ENCODE measurements around the gene ME1. TPM values are rescaled to one million over a fixed set of nuclear protein-coding genes. Genes with fewer than 3 reads are reported as not detected.
"Not testable (repeated sequence)": the region's sequence is repeated elsewhere in the genome, so short reads cannot be mapped to it uniquely, and the experiment has no call there.

ME1 gene
- total RNA-seq, 1 donor = 27.9 TPM

DNA sequence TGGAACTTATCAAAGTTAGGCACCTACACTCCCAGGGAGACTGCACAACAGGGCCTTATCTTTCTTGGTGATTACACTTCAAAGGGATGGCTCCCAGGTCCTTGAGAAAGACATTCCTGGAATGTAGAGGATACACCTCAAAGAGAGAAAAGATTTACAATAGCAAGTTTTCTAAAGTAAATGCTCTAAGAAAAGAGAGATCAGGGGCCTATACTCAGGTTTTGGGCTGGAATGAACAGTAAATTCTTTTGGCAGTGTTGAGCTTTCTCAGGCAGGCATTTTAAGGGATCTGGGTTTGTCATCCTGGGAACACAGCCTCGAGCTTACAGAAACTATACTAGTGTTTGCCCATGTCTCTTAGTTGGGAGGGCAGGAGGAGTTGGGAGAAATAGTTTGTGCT lies 31.7 kb upstream of the ME1 start:
- H3K4me2 ChIP-seq (ENCODE audit: insufficient read depth, low read length) = no peak overlapping the region
- H3K27ac ChIP-seq (ENCODE audit: low read depth, low read length) = no peak overlapping the region
- no peaks in the 10 kb centered on the region for H3K4me1 ChIP-seq (ENCODE audit: insufficient read depth, low read length)
- H3K27me3 ChIP-seq (ENCODE audit: insufficient read depth, low read length) = no peaks in the 10 kb centered on the region
- DNase-seq (ENCODE audit: insufficient read length, low spot score, missing footprints) = no peak
- H2AFZ ChIP-seq (ENCODE audit: low read length) = no peak overlapping the region
- no peak overlapping the region for H3K4me3 ChIP-seq (ENCODE audit: insufficient read depth, low read length)
- no peaks in the 10 kb centered on the region for H4K20me1 ChIP-seq (ENCODE audit: insufficient read depth, low read length)
- H3K36me3 ChIP-seq (ENCODE audit: insufficient read depth, low read length) = no peaks in the 10 kb centered on the region
- no peak for TF ChIP-seq CTCF (IDR thresholded peaks at IDR 0.05; ENCODE audit: extremely low read depth, low read depth, low read length)
- no peaks in the 10 kb centered on the region for H3K79me2 ChIP-seq (ENCODE audit: insufficient read depth, low read length)
- no peaks in the 10 kb centered on the region for H3K9me3 ChIP-seq (ENCODE audit: low read depth, low read length)

DNA sequence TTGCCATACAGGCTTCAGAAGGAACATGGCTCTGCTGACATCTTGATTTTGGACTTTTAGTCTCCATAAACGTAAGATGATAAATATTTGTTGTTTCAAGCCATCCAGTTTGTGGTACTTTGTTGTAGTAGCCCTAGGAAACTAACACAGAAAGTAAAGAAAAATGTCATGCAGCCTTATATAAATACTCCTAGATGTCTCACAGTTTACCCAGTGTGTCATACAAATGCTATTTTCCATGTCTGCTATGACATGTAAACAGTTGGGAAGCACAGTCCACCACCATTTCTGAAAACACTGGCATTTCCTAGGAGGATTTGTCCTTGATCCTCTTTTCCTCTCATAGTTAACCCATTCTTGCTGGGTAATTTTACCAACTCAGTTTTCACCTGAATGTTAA lies 30.6 kb upstream of the ME1 start:
- H3K27ac ChIP-seq (ENCODE audit: low read depth, low read length) = no peak overlapping the region

GRCh38 chr6:83459663-83460062 lies 28.8 kb upstream of the ME1 start:
- Histone ChIP-seq H3K27me3 (ENCODE audit: insufficient read depth, low read length) (no peaks in the 10 kb centered on the region), H3K4me2 (ENCODE audit: insufficient read depth, low read length) (no peak overlapping the region), H3K4me3 (ENCODE audit: insufficient read depth, low read length) (no peak overlapping the region), H4K20me1 (ENCODE audit: insufficient read depth, low read length) (no peaks in the 10 kb centered on the region), H3K9me3 (ENCODE audit: low read depth, low read length) (no peaks in the 10 kb centered on the region), H3K4me1 (ENCODE audit: insufficient read depth, low read length) (no peaks in the 10 kb centered on the region), H2AFZ (ENCODE audit: low read length) (no peak overlapping the region), H3K27ac (ENCODE audit: low read depth, low read length) (no peak overlapping the region), H3K36me3 (ENCODE audit: insufficient read depth, low read length) (no peaks in the 10 kb centered on the region), H3K79me2 (ENCODE audit: insufficient read depth, low read length) (no peaks in the 10 kb centered on the region)
- TF ChIP-seq CTCF (IDR thresholded peaks at IDR 0.05; ENCODE audit: extremely low read depth, low read depth, low read length) = no peak
- DNase-seq (ENCODE audit: insufficient read length, low spot score, missing footprints) = no peak

More for the DNA sequence above, 30.6 kb upstream of the ME1 start:
- Histone ChIP-seq H3K79me2 (ENCODE audit: insufficient read depth, low read length) (no peaks in the 10 kb centered on the region), H3K4me3 (ENCODE audit: insufficient read depth, low read length) (no peak overlapping the region), H3K27me3 (ENCODE audit: insufficient read depth, low read length) (no peaks in the 10 kb centered on the region), H3K4me1 (ENCODE audit: insufficient read depth, low read length) (no peaks in the 10 kb centered on the region), H2AFZ (ENCODE audit: low read length) (no peak overlapping the region), H3K9me3 (ENCODE audit: low read depth, low read length) (no peaks in the 10 kb centered on the region), H4K20me1 (ENCODE audit: insufficient read depth, low read length) (no peaks in the 10 kb centered on the region), H3K4me2 (ENCODE audit: insufficient read depth, low read length) (no peak overlapping the region), H3K36me3 (ENCODE audit: insufficient read depth, low read length) (no peaks in the 10 kb centered on the region)
- no peak for TF ChIP-seq CTCF (IDR thresholded peaks at IDR 0.05; ENCODE audit: extremely low read depth, low read depth, low read length)
- no peak for DNase-seq (ENCODE audit: insufficient read length, low spot score, missing footprints)

GRCh38 chr6:83450015-83450414 lies 19.2 kb upstream of the ME1 start:
- not testable (repeated sequence) for H3K4me3 ChIP-seq (ENCODE audit: insufficient read depth, low read length); H3K4me2 ChIP-seq (ENCODE audit: insufficient read depth, low read length); H3K9me3 ChIP-seq (ENCODE audit: low read depth, low read length); H3K4me1 ChIP-seq (ENCODE audit: insufficient read depth, low read length); H3K36me3 ChIP-seq (ENCODE audit: insufficient read depth, low read length); DNase-seq (ENCODE audit: insufficient read length, low spot score, missing footprints); H3K27me3 ChIP-seq (ENCODE audit: insufficient read depth, low read length); H3K79me2 ChIP-seq (ENCODE audit: insufficient read depth, low read length); H2AFZ ChIP-seq (ENCODE audit: low read length); H4K20me1 ChIP-seq (ENCODE audit: insufficient read depth, low read length); H3K27ac ChIP-seq (ENCODE audit: low read depth, low read length)

GRCh38 chr6:83444086-83444699 lies 13.3 kb upstream of the ME1 start:
- not testable (repeated sequence) for DNase-seq (ENCODE audit: insufficient read length, low spot score, missing footprints); H3K9me3 ChIP-seq (ENCODE audit: low read depth, low read length); H3K4me3 ChIP-seq (ENCODE audit: insufficient read depth, low read length); H4K20me1 ChIP-seq (ENCODE audit: insufficient read depth, low read length); H3K4me2 ChIP-seq (ENCODE audit: insufficient read depth, low read length); H3K27me3 ChIP-seq (ENCODE audit: insufficient read depth, low read length); H3K27ac ChIP-seq (ENCODE audit: low read depth, low read length); H2AFZ ChIP-seq (ENCODE audit: low read length); H3K79me2 ChIP-seq (ENCODE audit: insufficient read depth, low read length); H3K4me1 ChIP-seq (ENCODE audit: insufficient read depth, low read length); H3K36me3 ChIP-seq (ENCODE audit: insufficient read depth, low read length)

Measured in osteoblast (primary cell).